ENCODE results near the gene GALC. TPM values are rescaled to one million over a fixed set of nuclear protein-coding genes. Genes with fewer than 3 reads are reported as not detected.

Gene GALC
- total and polyA plus RNA-seq, 2 donors (not counting 3 experiments of a cell fraction or from before 2014, with no cell fraction given): 12.4 to 14.2 TPM

DNA sequence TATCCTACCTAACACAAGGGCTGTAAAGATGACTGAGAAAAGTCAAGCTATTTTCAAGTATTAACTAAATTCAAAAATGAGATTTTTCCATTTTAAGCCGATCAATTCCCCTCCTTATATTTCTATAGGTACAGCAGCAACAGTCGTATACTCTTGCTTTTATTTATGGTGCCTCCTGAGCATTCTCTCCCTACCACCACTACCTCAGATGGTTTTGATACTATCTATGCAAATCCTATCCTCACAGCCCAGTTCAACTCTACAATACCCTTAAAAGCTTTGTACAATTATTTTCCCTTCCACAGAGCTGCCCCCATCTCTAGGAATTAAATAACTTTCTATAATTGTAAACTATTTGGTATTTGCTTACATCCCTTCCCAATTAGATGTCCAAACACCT, 52.1 kb downstream of the GALC start:
- Histone ChIP-seq H3K36me3 (ENCODE audit: control insufficient read depth in 2 of 2, extremely low read depth in 1 of 2, insufficient read depth in 2 of 2, low read length in 2 of 2) (no peaks in the 10 kb centered on the region), H4K20me1 (replicated peaks; ENCODE audit: control insufficient read depth, extremely low read depth, insufficient read depth, low read length) (no peaks in the 10 kb centered on the region), H3K4me1 (ENCODE audit: control insufficient read depth, extremely low read depth, insufficient read depth, low read length) (no peaks in the 10 kb centered on the region), H3K27ac (ENCODE audit: insufficient read depth, low read depth, low read length) (no peak overlapping the region), H3K9me3 (replicated peaks; ENCODE audit: control insufficient read depth, insufficient read depth, low read length) (no peaks in the 10 kb centered on the region), H2AFZ (ENCODE audit: low read depth, low read length) (no peak overlapping the region), H3K4me3 (replicated peaks in 1 of 3; ENCODE audit: insufficient read depth in 1 of 3, low read depth in 1 of 3, low read length in 3 of 3) (no peak overlapping the region), H3K9ac (replicated peaks; ENCODE audit: extremely low read depth, insufficient read depth, low read length) (no peak overlapping the region), H3K9me1 (replicated peaks; ENCODE audit: control insufficient read depth, extremely low read depth, insufficient read depth, low read length) (no peaks in the 10 kb centered on the region), H3K27me3 (ENCODE audit: control insufficient read depth in 2 of 2, insufficient read depth in 2 of 2, low read length in 2 of 2) (no peaks in the 10 kb centered on the region), H3K4me2 (ENCODE audit: insufficient read depth, low read length) (no peak overlapping the region), H3K79me2 (ENCODE audit: control insufficient read depth, insufficient read depth, low read length) (no peaks in the 10 kb centered on the region)
- ChIA-PET CTCF (no interaction called here), POLR2A (no interaction called here)
- no TSS peak for BruUV-seq (replicated peaks)
- no peak for DNase-seq (ENCODE audit: low read depth, low spot score)
- TF ChIP-seq JUN (IDR thresholded peaks at IDR 0.05; ENCODE audit: borderline replicate concordance, insufficient read depth, insufficient read length, low read depth): no peak
- TF ChIP-seq POLR2A (IDR thresholded peaks at IDR 0.05; ENCODE audit: low read depth, low read length): no peak
- no peak for TF ChIP-seq CTCF (IDR thresholded peaks at IDR 0.05; ENCODE audit: extremely low read depth in 1 of 2, insufficient read depth in 1 of 2, low read depth in 1 of 2, low read length in 2 of 2)
- no peak for TF ChIP-seq MAX (IDR thresholded peaks at IDR 0.05; ENCODE audit: insufficient read depth, insufficient read length)
- no peak for TF ChIP-seq POLR2AphosphoS5 (IDR thresholded peaks at IDR 0.05; ENCODE audit: insufficient read depth, low read depth, low read length)
- TF ChIP-seq GATA2 (IDR thresholded peaks at IDR 0.05; ENCODE audit: insufficient read depth, insufficient read length, low read depth, low read length): no peak
- no peak for TF ChIP-seq EZH2 (IDR thresholded peaks at IDR 0.05; ENCODE audit: borderline replicate concordance, low read depth, low read length, severe bottlenecking)
- no peak for TF ChIP-seq FOS (IDR thresholded peaks at IDR 0.05; ENCODE audit: borderline replicate concordance, insufficient read depth, low read length)
- no peak for TF ChIP-seq MYC (IDR thresholded peaks at IDR 0.05; ENCODE audit: low read depth, low read length)
- FAIRE-seq: no peak
- intact Hi-C loops (cut with micrococcal nuclease) (no loop called here), dilution Hi-C loops (cut with MboI; ENCODE audit: extremely low pct_ligation_motif_present, low sequenced_read_pairs) (no loop called here)

Measured in endothelial cell of umbilical vein (primary cell).